ENCODE results near the gene HDAC9.

- no peak for TF ChIP-seq EZH2phosphoT487 (IDR thresholded peaks at IDR 0.05; ENCODE audit: borderline replicate concordance)
- TF ChIP-seq CTCF (conservative IDR thresholded peaks at IDR 0.05; ENCODE audit: low read length) = no peak
These were observed 300.7 kb downstream of the HDAC9 start for GRCh38 chr7:18796216-18796615.

Data from Loucy (cell line).